ENCODE data around the gene ERCC1. TPM values are rescaled to one million over a fixed set of nuclear protein-coding genes. Genes with fewer than 3 reads are reported as not detected.
"Not testable (repeated sequence)": the region's sequence is repeated elsewhere in the genome, so short reads cannot be mapped to it uniquely, and the experiment has no call there.

ERCC1 gene
- total and polyA plus RNA-seq, 4 donors, result 45.3 to 98.1 (median 89.9) TPM

- no peak overlapping the region for H3K4me3 ChIP-seq (ENCODE audit: low read depth, low read length)
- H3K27ac ChIP-seq (ENCODE audit: low read depth, low read length), result no peak overlapping the region
- WGBS (ENCODE audit: insufficient coverage), result no CpG with 5 or more reads among the region's 4 CpGs
- H3K36me3 ChIP-seq (ENCODE audit: control insufficient read depth, insufficient read depth, low read length), result peaks cover 50% of the 10 kb centered on the region
- no peak for DNase-seq (ENCODE audit: low read depth in 4 of 6, low spot score in 6 of 6)
- no peaks in the 10 kb centered on the region for H3K9me3 ChIP-seq (ENCODE audit: control insufficient read depth, insufficient read depth, low read length)
- peaks cover 13% of the 10 kb centered on the region for H3K27me3 ChIP-seq (ENCODE audit: control insufficient read depth, insufficient read depth, low read length)
- H3K4me1 ChIP-seq (ENCODE audit: control insufficient read depth, insufficient read depth, low read length), result peaks cover 28% of the 10 kb centered on the region
Measured at GRCh38 chr19:45409557-45409920, 14.2 kb downstream of the ERCC1 start.

DNA sequence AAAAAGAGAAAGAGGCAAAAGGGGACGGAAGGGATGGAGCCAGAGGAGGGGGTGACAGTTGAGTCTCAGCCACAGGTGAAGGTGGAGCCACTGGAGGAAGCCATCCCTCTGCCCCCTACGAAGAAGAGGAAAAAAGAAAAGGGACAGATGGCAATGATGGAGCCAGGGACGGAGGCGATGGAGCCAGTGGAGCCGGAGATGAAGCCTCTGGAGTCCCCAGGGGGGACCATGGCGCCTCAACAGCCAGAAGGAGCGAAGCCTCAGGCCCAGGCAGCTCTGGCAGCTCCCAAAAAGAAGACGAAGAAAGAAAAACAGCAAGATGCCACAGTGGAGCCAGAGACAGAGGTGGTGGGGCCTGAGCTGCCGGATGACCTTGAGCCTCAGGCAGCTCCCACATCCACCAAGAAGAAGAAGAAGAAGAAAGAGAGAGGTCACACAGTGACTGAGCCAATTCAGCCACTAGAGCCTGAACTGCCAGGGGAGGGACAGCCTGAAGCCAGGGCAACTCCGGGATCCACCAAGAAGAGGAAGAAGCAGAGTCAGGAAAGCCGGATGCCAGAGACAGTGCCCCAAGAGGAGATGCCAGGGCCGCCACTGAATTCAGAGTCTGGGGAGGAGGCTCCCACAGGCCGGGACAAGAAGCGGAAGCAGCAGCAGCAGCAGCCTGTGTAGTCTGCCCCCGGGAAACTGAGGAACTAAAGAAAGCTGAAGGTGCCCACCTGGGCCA, 14.7 kb downstream of the ERCC1 start:
- Histone ChIP-seq H3K4me1 (ENCODE audit: control insufficient read depth, insufficient read depth, low read length) (peaks cover 33% of the 10 kb centered on the region), H3K27me3 (ENCODE audit: control insufficient read depth, insufficient read depth, low read length) (peaks cover 19% of the 10 kb centered on the region), H3K9me3 (ENCODE audit: control insufficient read depth, insufficient read depth, low read length) (no peaks in the 10 kb centered on the region), H3K36me3 (ENCODE audit: control insufficient read depth, insufficient read depth, low read length) (peaks cover 45% of the 10 kb centered on the region), H3K4me3 (ENCODE audit: low read depth, low read length) (no peak overlapping the region), H3K27ac (ENCODE audit: low read depth, low read length) (no peak overlapping the region)
- WGBS (ENCODE audit: insufficient coverage), result 87% methylated on average over 13 of the region's 15 CpGs
- DNase-seq (ENCODE audit: low read depth in 4 of 6, low spot score in 6 of 6), result no peak

DNA sequence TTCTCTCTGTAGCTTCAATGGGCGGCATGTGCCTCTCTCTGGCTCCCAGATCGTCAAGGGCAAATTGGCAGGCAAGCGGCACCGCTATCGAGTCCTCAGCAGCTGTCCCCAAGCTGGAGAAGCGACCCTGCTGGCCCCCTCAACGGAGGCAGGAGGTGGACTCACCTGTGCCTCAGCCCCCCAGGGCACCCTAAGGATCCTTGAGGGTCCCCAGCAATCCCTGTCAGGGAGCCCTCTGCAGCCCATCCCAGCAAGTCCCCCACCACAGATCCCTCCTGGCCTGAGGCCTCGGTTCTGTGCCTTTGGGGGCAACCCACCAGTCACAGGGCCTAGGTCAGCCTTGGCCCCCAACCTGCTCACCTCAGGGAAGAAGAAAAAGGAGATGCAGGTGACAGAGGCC, 15.6 kb downstream of the ERCC1 start:
- H3K9me3 ChIP-seq (ENCODE audit: control insufficient read depth, insufficient read depth, low read length), result no peaks in the 10 kb centered on the region
- no peak for DNase-seq (ENCODE audit: low read depth in 4 of 6, low spot score in 6 of 6)
- no peak overlapping the region for H3K27ac ChIP-seq (ENCODE audit: low read depth, low read length)
- H3K36me3 ChIP-seq (ENCODE audit: control insufficient read depth, insufficient read depth, low read length), result peaks cover 36% of the 10 kb centered on the region
- no peak overlapping the region for H3K4me3 ChIP-seq (ENCODE audit: low read depth, low read length)
- WGBS (ENCODE audit: insufficient coverage), result 87% methylated on average over 8 of the region's 8 CpGs
- H3K4me1 ChIP-seq (ENCODE audit: control insufficient read depth, insufficient read depth, low read length), result peaks cover 33% of the 10 kb centered on the region
- peaks cover 27% of the 10 kb centered on the region for H3K27me3 ChIP-seq (ENCODE audit: control insufficient read depth, insufficient read depth, low read length)

GRCh38 chr19:45407585-45407984, 16.1 kb downstream of the ERCC1 start:
- not testable (repeated sequence) for H3K4me3 ChIP-seq (ENCODE audit: low read depth, low read length); H3K9me3 ChIP-seq (ENCODE audit: control insufficient read depth, insufficient read depth, low read length); H3K27ac ChIP-seq (ENCODE audit: low read depth, low read length); DNase-seq (ENCODE audit: low read depth in 4 of 6, low spot score in 6 of 6)
- WGBS (ENCODE audit: insufficient coverage), result 80% methylated on average over 5 of the region's 5 CpGs
- Histone ChIP-seq H3K36me3 (ENCODE audit: control insufficient read depth, insufficient read depth, low read length) (peaks cover 32% of the 10 kb centered on the region), H3K27me3 (ENCODE audit: control insufficient read depth, insufficient read depth, low read length) (peaks cover 33% of the 10 kb centered on the region), H3K4me1 (ENCODE audit: control insufficient read depth, insufficient read depth, low read length) (peaks cover 33% of the 10 kb centered on the region)

DNA sequence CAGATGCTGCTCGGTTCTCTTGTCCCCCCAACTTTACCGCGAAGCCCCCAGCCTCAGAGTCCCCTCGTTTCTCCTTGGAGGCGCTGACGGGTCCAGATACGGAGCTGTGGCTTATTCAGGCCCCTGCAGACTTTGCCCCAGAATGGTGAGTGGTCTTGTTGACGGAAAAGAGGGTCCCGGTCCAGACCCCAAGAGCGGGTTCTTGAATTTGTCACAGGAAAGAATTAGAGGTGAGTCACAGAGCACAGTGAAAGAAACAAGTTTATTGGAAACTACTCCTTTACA, 16.7 kb downstream of the ERCC1 start:
- peaks cover 29% of the 10 kb centered on the region for H3K36me3 ChIP-seq (ENCODE audit: control insufficient read depth, insufficient read depth, low read length)
- WGBS (ENCODE audit: insufficient coverage), result 0% methylated on average over 9 of the region's 10 CpGs
- peak overlapping the region; percentile 85 for H3K4me3 ChIP-seq (ENCODE audit: low read depth, low read length)
- H3K4me1 ChIP-seq (ENCODE audit: control insufficient read depth, insufficient read depth, low read length), result peaks cover 33% of the 10 kb centered on the region
- H3K9me3 ChIP-seq (ENCODE audit: control insufficient read depth, insufficient read depth, low read length), result no peaks in the 10 kb centered on the region
- H3K27ac ChIP-seq (ENCODE audit: low read depth, low read length), result no peak overlapping the region
- peaks cover 38% of the 10 kb centered on the region for H3K27me3 ChIP-seq (ENCODE audit: control insufficient read depth, insufficient read depth, low read length)
- no peak for DNase-seq (ENCODE audit: low read depth in 4 of 6, low spot score in 6 of 6)

DNA sequence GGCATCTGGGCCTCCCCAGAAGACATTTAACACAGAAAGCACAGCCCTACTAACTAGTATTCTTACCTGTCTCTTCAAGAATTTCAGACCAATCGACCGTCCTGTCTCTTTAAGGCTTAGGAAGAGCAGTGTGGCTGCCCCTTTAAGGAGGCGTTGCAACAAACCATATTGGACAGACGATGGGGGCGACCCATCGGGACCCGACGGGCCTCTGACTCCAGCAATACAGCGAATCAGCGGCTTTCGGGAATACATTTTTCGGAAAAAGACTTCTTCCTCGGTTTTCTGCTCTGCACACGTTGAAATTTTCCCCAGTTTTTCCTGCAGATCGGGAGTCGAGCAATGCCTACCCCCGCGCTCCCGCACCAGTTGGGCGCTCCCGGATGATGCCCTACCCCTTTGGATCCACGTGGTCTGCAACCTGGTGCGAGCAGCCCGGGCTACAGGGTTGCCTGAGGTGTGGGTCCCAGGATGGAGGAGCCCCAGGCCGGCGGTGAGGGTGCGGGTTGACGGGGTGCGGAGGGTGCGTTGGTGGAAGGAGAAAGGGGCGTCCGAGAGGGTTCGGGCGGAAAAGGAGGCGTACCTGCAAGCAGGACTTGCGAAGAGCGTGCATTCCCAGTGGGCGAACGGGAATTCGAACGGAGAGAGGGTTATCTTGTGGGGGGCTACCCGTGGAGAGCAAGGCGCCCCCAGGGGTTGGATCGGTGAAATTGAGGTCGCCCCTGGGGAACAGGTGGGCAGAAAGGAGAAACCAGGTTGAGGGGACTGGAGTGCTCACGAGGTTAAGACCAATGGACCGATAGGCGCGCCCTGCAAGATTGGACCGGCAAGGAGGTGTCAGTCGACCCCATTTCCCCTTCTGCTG, 17.3 kb downstream of the ERCC1 start, which contains the start of gene POLR1G:
Gene POLR1G (plus strand): TSS at position 419 of the 865 bp plus-strand sequence. CDS start 53 bp downstream, at position 472.
- H3K4me3 ChIP-seq (ENCODE audit: low read depth, low read length), result peak within 1 kb of the TSS; percentile 85
- peak within 1 kb of the TSS; percentile 90 for H3K27ac ChIP-seq (ENCODE audit: low read depth, low read length)
- H3K9me3 ChIP-seq (ENCODE audit: control insufficient read depth, insufficient read depth, low read length), result no peaks in the 10 kb centered on the region
- WGBS (ENCODE audit: insufficient coverage), result under 1% methylated on average over 51 of the region's 51 CpGs
- DNase-seq (ENCODE audit: low read depth in 4 of 6, low spot score in 6 of 6), result peak; percentile 72 to 96 (median 88)
- peaks cover 33% of the 10 kb centered on the region for H3K4me1 ChIP-seq (ENCODE audit: control insufficient read depth, insufficient read depth, low read length)
- peaks cover 26% of the 10 kb centered on the region for H3K36me3 ChIP-seq (ENCODE audit: control insufficient read depth, insufficient read depth, low read length)
- peaks cover 41% of the 10 kb centered on the region for H3K27me3 ChIP-seq (ENCODE audit: control insufficient read depth, insufficient read depth, low read length)

DNA sequence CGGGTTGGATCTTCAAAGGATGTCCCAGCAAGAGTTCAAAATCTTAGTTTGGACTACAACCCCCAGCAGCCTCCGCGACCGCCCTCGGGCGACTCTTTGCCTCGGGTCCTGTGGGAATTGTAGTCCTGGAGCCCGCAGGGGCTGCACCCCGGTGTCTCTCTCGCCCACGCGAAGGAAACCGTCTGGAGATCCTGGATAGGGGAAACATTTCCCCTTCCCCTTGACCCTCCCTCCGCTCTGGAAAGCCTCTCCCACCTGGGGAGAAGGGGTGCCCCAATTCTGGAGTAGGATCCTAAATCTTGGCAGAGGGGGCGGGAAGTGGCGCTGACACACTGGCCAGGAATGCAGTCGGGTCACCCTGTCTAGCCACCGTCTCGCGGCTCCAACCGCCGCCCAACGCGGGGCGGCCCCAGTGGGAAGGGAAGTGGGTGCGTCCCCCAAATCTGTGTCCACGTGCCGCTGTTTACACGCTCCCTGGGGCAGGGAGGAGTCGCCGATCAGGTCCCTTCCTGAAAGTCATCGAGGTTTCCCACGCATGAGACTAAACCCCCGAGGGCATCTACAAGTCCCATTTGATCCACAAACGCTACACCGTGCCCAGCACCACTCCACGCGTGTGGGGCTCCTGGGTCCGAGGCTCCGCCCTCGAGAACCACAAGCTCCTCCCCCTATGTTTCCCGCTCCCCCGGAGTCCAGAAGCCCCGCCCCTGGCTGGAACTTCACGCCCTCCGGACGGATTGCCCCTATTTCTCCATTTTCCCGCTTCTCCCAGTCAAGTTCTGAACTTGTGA, 18.1 kb downstream of the ERCC1 start:
- WGBS (ENCODE audit: insufficient coverage), result under 1% methylated on average over 39 of the region's 48 CpGs
- Histone ChIP-seq H3K36me3 (ENCODE audit: control insufficient read depth, insufficient read depth, low read length) (peaks cover 20% of the 10 kb centered on the region), H3K9me3 (ENCODE audit: control insufficient read depth, insufficient read depth, low read length) (no peaks in the 10 kb centered on the region), H3K4me1 (ENCODE audit: control insufficient read depth, insufficient read depth, low read length) (peaks cover 33% of the 10 kb centered on the region), H3K27ac (ENCODE audit: low read depth, low read length) (peak overlapping the region; percentile 90), H3K27me3 (ENCODE audit: control insufficient read depth, insufficient read depth, low read length) (peaks cover 41% of the 10 kb centered on the region), H3K4me3 (ENCODE audit: low read depth, low read length) (peak overlapping the region; percentile 85)
- DNase-seq (ENCODE audit: low read depth in 4 of 6, low spot score in 6 of 6), result peak in 3 of 6 donors; percentile 36 to 91 (median 89)

DNA sequence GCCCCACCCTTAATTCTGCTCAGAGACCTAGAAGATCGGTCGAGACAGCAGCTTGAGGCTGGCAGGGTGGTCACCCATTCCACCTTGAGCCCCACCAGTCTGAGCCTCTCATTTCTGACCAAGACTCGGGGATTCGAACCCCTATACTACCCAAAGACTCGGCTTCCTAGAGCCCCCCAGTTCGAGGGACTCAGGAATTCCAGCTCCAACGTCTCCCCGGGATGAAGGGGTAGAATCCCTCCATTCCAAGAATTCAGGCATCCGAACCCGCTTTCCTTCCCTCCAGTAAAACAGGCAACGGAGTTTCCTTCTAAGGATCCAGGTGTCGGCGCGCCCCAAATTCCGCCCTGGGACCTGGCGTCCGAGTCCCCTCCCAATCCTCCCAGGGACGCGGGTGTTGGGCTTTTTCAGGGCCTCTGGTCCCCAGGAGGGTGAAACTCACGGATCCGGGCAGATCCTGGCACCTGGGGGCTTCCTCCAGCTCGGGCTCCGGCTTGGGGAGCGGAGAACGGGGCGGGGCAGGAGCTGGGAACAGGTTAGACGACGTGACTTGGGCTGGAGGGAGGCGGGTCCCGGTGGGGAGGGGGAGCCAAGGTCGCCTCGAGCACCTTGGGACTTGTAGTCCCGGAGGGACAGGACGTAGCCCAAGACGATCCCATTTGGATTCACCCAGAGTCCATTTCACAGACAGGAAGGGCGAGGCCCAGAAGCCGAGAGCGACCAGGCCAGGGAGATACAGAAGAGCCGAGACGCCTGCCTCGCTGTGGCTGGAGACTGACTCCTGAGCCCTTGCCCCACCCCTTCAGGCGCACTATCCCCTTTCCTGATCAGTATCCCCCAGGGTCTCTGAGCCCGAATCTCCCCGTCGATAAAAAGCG, 18.9 kb downstream of the ERCC1 start, which contains the start of gene PPP1R13L:
Gene PPP1R13L (minus strand): TSS at position 513 of the 878 bp plus-strand sequence. CDS start 6,751 bp downstream, outside the sequence.
- H3K27ac ChIP-seq (ENCODE audit: low read depth, low read length), result peak within 1 kb of the TSS; percentile 90

More for the DNA sequence above, 18.9 kb downstream of the ERCC1 start, which contains the start of gene PPP1R13L:
- Histone ChIP-seq H3K9me3 (ENCODE audit: control insufficient read depth, insufficient read depth, low read length) (no peaks in the 10 kb centered on the region), H3K36me3 (ENCODE audit: control insufficient read depth, insufficient read depth, low read length) (peaks cover 16% of the 10 kb centered on the region), H3K4me1 (ENCODE audit: control insufficient read depth, insufficient read depth, low read length) (peaks cover 33% of the 10 kb centered on the region), H3K27me3 (ENCODE audit: control insufficient read depth, insufficient read depth, low read length) (peaks cover 41% of the 10 kb centered on the region), H3K4me3 (ENCODE audit: low read depth, low read length) (peak within 1 kb of the TSS; percentile 85)
- DNase-seq (ENCODE audit: low read depth in 4 of 6, low spot score in 6 of 6), result peak in 2 of 6 donors; percentile 21 to 53
- WGBS (ENCODE audit: insufficient coverage), result 2% methylated on average over 46 of the region's 46 CpGs

Data from spinal cord (tissue), 10 donors.